ENCODE results near the gene GTF2H3. TPM values are rescaled to one million over a fixed set of nuclear protein-coding genes. Genes with fewer than 3 reads are reported as not detected.
A peak's percentile ranks its signal among the peaks of the same experiment; 100 is the strongest.

Gene GTF2H3
- total RNA-seq, 1 experiment from 2014 or later = 44.9 TPM

DNA sequence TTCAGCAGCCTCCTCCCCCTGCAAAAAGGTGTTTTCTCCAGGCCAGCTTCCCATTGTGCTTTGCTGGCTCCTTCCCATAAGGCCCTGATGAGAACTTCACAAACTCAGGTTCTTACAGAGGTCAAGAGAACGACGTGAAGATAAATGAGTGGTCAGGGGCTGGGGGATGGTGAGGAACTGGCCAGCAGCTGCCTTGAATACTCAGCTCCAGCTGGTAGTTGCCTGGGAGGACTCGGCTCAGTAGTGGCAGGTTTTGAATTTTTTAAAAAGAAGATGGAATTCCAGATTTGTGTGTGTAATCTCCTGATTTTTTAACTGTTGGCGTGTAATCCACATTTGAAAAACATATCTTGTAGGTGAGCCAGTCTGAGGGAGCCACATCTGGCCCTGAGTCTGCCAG is 25.9 kb upstream of the GTF2H3 start:
- Histone ChIP-seq H3K9me3 (ENCODE audit: low read depth, low read length, poor library complexity, severe bottlenecking) (no peaks in the 10 kb centered on the region), H3K27ac (ENCODE audit: low read depth, low read length, poor library complexity, severe bottlenecking) (no peak overlapping the region), H3K4me1 (ENCODE audit: insufficient read depth, low read length, poor library complexity, severe bottlenecking) (peaks cover 3% of the 10 kb centered on the region), H3K36me3 (ENCODE audit: insufficient read depth, low read length, poor library complexity, severe bottlenecking) (peaks cover 75% of the 10 kb centered on the region), H3K4me3 (ENCODE audit: low read depth, low read length, poor library complexity, severe bottlenecking) (no peak overlapping the region), H3K27me3 (replicated peaks; ENCODE audit: insufficient read depth, low read depth, low read length, poor library complexity) (no peaks in the 10 kb centered on the region)
- no peak for DNase-seq (ENCODE audit: low spot score)
- ChIA-PET CTCF (no interaction called here), POLR2A (ENCODE audit: low non-redundant PET) (no interaction called here)
- intact Hi-C loops (cut with micrococcal nuclease; ENCODE audit: unreplicated experiment) = no loop called here
- TF ChIP-seq, protein P1, sequence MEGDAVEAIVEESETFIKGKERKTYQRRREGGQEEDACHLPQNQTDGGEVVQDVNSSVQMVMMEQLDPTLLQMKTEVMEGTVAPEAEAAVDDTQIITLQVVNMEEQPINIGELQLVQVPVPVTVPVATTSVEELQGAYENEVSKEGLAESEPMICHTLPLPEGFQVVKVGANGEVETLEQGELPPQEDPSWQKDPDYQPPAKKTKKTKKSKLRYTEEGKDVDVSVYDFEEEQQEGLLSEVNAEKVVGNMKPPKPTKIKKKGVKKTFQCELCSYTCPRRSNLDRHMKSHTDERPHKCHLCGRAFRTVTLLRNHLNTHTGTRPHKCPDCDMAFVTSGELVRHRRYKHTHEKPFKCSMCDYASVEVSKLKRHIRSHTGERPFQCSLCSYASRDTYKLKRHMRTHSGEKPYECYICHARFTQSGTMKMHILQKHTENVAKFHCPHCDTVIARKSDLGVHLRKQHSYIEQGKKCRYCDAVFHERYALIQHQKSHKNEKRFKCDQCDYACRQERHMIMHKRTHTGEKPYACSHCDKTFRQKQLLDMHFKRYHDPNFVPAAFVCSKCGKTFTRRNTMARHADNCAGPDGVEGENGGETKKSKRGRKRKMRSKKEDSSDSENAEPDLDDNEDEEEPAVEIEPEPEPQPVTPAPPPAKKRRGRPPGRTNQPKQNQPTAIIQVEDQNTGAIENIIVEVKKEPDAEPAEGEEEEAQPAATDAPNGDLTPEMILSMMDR (conservative IDR thresholded peaks at IDR 0.05; ENCODE audit: low read depth, low read length) = no peak
- TF ChIP-seq EZH2 (IDR thresholded peaks at IDR 0.05; ENCODE audit: borderline replicate concordance, low read depth, low read length, poor library complexity, severe bottlenecking) = no peak
- no TSS peak for BruUV-seq (replicated peaks)

DNA sequence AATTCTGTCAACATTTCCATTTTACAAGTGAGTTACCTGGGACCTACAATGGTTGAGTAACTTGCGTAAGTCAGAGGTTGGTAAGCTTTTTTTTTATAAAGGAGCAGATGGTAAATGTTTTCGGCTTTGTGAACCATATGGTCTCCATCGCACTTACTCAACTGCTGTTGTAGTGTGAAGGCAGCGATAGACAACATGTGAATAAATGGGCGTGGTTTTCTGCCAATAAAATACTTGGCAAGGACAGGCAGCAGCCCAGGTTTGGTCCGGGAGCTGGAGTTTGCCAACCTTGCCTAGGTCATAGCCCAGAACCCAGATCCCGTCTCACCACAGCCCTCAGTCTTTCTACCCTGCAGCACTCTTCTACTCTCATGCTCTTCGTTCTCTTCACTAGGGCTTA is 25.4 kb upstream of the GTF2H3 start:
- no peak for DNase-seq (ENCODE audit: low spot score)
- no peak overlapping the region for H3K27ac ChIP-seq (ENCODE audit: low read depth, low read length, poor library complexity, severe bottlenecking)
- no TSS peak for BruUV-seq (replicated peaks)

DNA sequence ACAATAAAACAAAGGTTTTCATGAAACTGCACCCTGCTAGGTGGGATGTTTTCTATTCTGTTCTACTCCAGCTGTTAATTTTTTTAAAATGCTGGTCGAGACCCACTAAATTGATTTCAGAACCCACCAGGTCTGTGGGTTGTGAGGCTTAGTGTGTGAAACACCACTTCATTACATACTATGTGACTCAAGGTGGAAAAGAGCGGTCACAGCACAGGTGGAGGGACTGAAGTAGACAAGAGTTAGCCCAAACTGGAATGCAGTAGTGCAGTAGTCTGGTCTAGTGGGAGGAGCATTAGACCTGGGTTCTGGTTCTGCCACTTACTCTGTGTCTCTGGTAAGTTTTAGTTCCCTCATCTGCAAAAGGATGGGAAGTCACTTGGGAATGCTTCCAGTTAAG is 19.5 kb upstream of the GTF2H3 start:
- Histone ChIP-seq H3K36me3 (ENCODE audit: insufficient read depth, low read length, poor library complexity, severe bottlenecking) (peaks cover 88% of the 10 kb centered on the region), H3K9me3 (ENCODE audit: low read depth, low read length, poor library complexity, severe bottlenecking) (no peaks in the 10 kb centered on the region), H3K27ac (ENCODE audit: low read depth, low read length, poor library complexity, severe bottlenecking) (peak overlapping the region; percentile 35), H3K4me1 (ENCODE audit: insufficient read depth, low read length, poor library complexity, severe bottlenecking) (no peaks in the 10 kb centered on the region), H3K4me3 (ENCODE audit: low read depth, low read length, poor library complexity, severe bottlenecking) (no peak overlapping the region), H3K27me3 (replicated peaks; ENCODE audit: insufficient read depth, low read depth, low read length, poor library complexity) (no peaks in the 10 kb centered on the region)
- CTCF ChIA-PET = no interaction called here
- DNase-seq (ENCODE audit: low spot score) = no peak
- TF ChIP-seq, protein P1 (conservative IDR thresholded peaks at IDR 0.05; ENCODE audit: low read depth, low read length) = no peak
- no peak for TF ChIP-seq EZH2 (IDR thresholded peaks at IDR 0.05; ENCODE audit: borderline replicate concordance, low read depth, low read length, poor library complexity, severe bottlenecking)
- intact Hi-C loops (cut with micrococcal nuclease; ENCODE audit: unreplicated experiment) = no loop called here
- POLR2A ChIA-PET (ENCODE audit: low non-redundant PET) = interaction anchor here (0.5 kb wide), 1 partner anchor 14 kb away, joined by 3 read pairs; no protein-coding TSS in a partner anchor
- BruUV-seq (replicated peaks) = no TSS peak

More for the DNA sequence above, 25.4 kb upstream of the GTF2H3 start:
- ChIA-PET POLR2A (ENCODE audit: low non-redundant PET) (no interaction called here), CTCF (no interaction called here)
- Histone ChIP-seq H3K4me3 (ENCODE audit: low read depth, low read length, poor library complexity, severe bottlenecking) (no peak overlapping the region), H3K9me3 (ENCODE audit: low read depth, low read length, poor library complexity, severe bottlenecking) (no peaks in the 10 kb centered on the region), H3K27me3 (replicated peaks; ENCODE audit: insufficient read depth, low read depth, low read length, poor library complexity) (no peaks in the 10 kb centered on the region), H3K4me1 (ENCODE audit: insufficient read depth, low read length, poor library complexity, severe bottlenecking) (peaks cover 3% of the 10 kb centered on the region), H3K36me3 (ENCODE audit: insufficient read depth, low read length, poor library complexity, severe bottlenecking) (peaks cover 80% of the 10 kb centered on the region)
- TF ChIP-seq, protein P1 (conservative IDR thresholded peaks at IDR 0.05; ENCODE audit: low read depth, low read length) = no peak
- no peak for TF ChIP-seq EZH2 (IDR thresholded peaks at IDR 0.05; ENCODE audit: borderline replicate concordance, low read depth, low read length, poor library complexity, severe bottlenecking)
- intact Hi-C loops (cut with micrococcal nuclease; ENCODE audit: unreplicated experiment) = no loop called here

All from A673 (cell line).